HEK293 (cell line): Measurements from ENCODE around the gene CDKL5.

Experiments
- EGR2 ChIP-seq: fragments of 450-650 bp; formaldehyde crosslinking; IDR thresholded peaks from 2 replicates; pipeline ENCODE4 v1.5.1; 2016; ENCODE audit warnings: low read depth, missing biosample characterization, missing genetic modification characterization
- KLF16 ChIP-seq: fragments of 450-650 bp; formaldehyde crosslinking; IDR thresholded peaks from 2 replicates; pipeline ENCODE4 v1.5.1; 2017; ENCODE audit warnings: missing biosample characterization, missing genetic modification characterization
- KLF9 ChIP-seq: fragments of 450-650 bp; formaldehyde crosslinking; IDR thresholded peaks from 2 replicates; pipeline ENCODE4 v1.5.1; 2016; ENCODE audit warnings: missing biosample characterization, missing genetic modification characterization, low read depth
- SP2 ChIP-seq: fragments of 450-650 bp; formaldehyde crosslinking; IDR thresholded peaks from 2 replicates; pipeline ENCODE4 v1.5.1; 2016; ENCODE audit warnings: missing biosample characterization, missing genetic modification characterization
- WT1 ChIP-seq: fragments of 450-650 bp; formaldehyde crosslinking; IDR thresholded peaks from 2 replicates; pipeline ENCODE4 v1.5.1; 2016; ENCODE audit warnings: missing biosample characterization, missing genetic modification characterization
- YY1 ChIP-seq: fragments of 450-650 bp; formaldehyde crosslinking; IDR thresholded peaks from 2 replicates; pipeline ENCODE4 v1.5.1; 2018; ENCODE audit warnings: missing biosample characterization, missing genetic modification characterization
- ZBTB21 ChIP-seq: fragments of 450-650 bp; formaldehyde crosslinking; IDR thresholded peaks from 2 replicates; pipeline ENCODE4 v1.5.1; 2017; ENCODE audit warnings: missing biosample characterization, missing genetic modification characterization
- ZNF132 ChIP-seq: fragments of 450-650 bp; formaldehyde crosslinking; IDR thresholded peaks from 2 replicates; pipeline ENCODE4 v1.5.1; 2017; ENCODE audit warnings: missing biosample characterization, missing genetic modification characterization, borderline replicate concordance
- ZNF138 ChIP-seq: fragments of 450-650 bp; formaldehyde crosslinking; IDR thresholded peaks from 2 replicates; pipeline ENCODE4 v1.5.1; 2016; ENCODE audit warnings: missing biosample characterization, missing genetic modification characterization, borderline replicate concordance
- ZNF211 ChIP-seq: fragments of 450-650 bp; formaldehyde crosslinking; IDR thresholded peaks from 2 replicates; pipeline ENCODE4 v1.5.1; 2016; ENCODE audit warnings: low read depth, missing biosample characterization, missing genetic modification characterization
- ZNF223 ChIP-seq: fragments of 450-650 bp; formaldehyde crosslinking; IDR thresholded peaks from 2 replicates; pipeline ENCODE4 v1.5.1; 2016; ENCODE audit warnings: missing biosample characterization, missing genetic modification characterization
- ZNF560 ChIP-seq: fragments of 450-650 bp; formaldehyde crosslinking; IDR thresholded peaks from 2 replicates; pipeline ENCODE4 v1.5.1; 2017; ENCODE audit warnings: missing biosample characterization, missing genetic modification characterization, borderline replicate concordance
- ZNF571 ChIP-seq: fragments of 450-650 bp; formaldehyde crosslinking; IDR thresholded peaks from 2 replicates; pipeline ENCODE4 v1.5.0; 2017; ENCODE audit warnings: missing biosample characterization, missing genetic modification characterization
- ZNF660 ChIP-seq: fragments of 450-650 bp; IDR thresholded peaks from 2 replicates; pipeline ENCODE4 v1.5.1; 2018; ENCODE audit warnings: missing biosample characterization, mild to moderate bottlenecking, missing genetic modification characterization
- ZNF776 ChIP-seq: fragments of 450-650 bp; formaldehyde crosslinking; IDR thresholded peaks from 2 replicates; pipeline ENCODE4 v1.5.0; 2017; ENCODE audit warnings: missing biosample characterization, missing genetic modification characterization, borderline replicate concordance
- TF ChIP-seq, protein P1 (sequence below): fragments of 450-650 bp; formaldehyde crosslinking; IDR thresholded peaks from 2 replicates; pipeline ENCODE4 v1.5.1; 2017; ENCODE audit warnings: missing biosample characterization, missing genetic modification characterization
- TF ChIP-seq, protein P2 (sequence below): fragments of 450-650 bp; IDR thresholded peaks from 2 replicates; pipeline ENCODE4 v1.5.1; 2018; ENCODE audit warnings: missing biosample characterization, missing genetic modification characterization
- TF ChIP-seq, protein P3 (sequence below): fragments of 450-650 bp; formaldehyde crosslinking; IDR thresholded peaks from 2 replicates; pipeline ENCODE4 v1.5.1; 2016; ENCODE audit warnings: missing biosample characterization, missing genetic modification characterization
- TF ChIP-seq, protein P4 (sequence below): fragments of 450-650 bp; formaldehyde crosslinking; IDR thresholded peaks from 2 replicates; pipeline ENCODE4 v1.5.1; 2016; ENCODE audit warnings: missing biosample characterization, missing genetic modification characterization
- TF ChIP-seq, protein P5 (sequence below): fragments of 450-650 bp; formaldehyde crosslinking; IDR thresholded peaks from 2 replicates; pipeline ENCODE4 v1.5.1; 2016; ENCODE audit warnings: missing biosample characterization, missing genetic modification characterization

The CDKL5 gene

DNA sequence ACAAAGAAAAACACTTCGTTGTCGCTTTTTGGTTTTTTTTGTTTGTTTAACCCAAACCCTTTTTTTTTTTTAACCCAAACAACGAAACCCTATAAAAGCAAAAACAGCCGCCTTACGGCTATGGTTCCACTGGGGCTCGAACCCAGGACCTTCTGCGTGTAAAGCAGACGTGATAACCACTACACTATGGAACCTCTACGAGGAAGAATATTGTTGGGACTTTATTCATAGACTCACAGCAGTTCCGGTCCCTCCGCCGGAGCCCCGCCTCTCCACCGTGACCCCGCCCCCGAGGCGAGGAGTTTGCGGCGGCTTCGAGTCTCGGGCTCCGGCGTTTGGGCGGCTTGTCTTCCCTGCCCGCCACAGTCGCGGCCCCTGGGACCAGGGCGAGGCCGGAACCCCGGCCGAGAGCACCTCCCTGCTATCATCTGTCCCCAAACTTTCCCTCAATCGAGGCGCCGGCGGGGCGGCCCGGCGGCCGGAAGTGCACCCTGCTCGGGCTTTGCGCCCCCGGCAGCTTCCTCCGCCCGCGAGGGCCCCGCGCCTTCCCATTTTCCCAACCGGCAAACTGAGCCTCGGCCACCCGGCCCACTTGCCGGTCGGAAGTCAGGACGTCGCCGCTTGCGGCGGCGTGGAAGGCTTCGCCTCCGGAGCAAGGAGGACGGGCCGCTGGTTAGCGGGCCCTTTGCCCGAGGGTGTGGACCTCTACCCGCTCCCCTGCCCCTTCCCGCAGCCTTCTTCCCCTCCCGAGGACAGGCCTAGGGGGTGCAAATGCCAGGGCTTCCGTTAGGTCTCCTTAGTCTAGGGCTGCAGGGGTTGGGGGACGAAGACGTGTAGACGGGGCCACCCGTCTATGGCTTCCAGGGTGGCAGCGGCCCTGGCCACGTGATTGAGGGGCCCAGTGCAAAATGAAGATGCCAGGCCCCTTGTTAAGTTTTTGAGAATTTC is 249.7 kb downstream of the CDKL5 start (continued):
- peak; percentile 80 for TF ChIP-seq ZNF660 (tag by site-specific recombination)
- TF ChIP-seq YY1 (tag by site-specific recombination), result peak; percentile 65; the same call in 1 of the 2 replicates
- no peak for TF ChIP-seq WT1 (tag by site-specific recombination)
- TF ChIP-seq, protein P1, sequence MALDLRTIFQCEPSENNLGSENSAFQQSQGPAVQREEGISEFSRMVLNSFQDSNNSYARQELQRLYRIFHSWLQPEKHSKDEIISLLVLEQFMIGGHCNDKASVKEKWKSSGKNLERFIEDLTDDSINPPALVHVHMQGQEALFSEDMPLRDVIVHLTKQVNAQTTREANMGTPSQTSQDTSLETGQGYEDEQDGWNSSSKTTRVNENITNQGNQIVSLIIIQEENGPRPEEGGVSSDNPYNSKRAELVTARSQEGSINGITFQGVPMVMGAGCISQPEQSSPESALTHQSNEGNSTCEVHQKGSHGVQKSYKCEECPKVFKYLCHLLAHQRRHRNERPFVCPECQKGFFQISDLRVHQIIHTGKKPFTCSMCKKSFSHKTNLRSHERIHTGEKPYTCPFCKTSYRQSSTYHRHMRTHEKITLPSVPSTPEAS (tag by site-specific recombination), result no peak
- TF ChIP-seq, protein P2, sequence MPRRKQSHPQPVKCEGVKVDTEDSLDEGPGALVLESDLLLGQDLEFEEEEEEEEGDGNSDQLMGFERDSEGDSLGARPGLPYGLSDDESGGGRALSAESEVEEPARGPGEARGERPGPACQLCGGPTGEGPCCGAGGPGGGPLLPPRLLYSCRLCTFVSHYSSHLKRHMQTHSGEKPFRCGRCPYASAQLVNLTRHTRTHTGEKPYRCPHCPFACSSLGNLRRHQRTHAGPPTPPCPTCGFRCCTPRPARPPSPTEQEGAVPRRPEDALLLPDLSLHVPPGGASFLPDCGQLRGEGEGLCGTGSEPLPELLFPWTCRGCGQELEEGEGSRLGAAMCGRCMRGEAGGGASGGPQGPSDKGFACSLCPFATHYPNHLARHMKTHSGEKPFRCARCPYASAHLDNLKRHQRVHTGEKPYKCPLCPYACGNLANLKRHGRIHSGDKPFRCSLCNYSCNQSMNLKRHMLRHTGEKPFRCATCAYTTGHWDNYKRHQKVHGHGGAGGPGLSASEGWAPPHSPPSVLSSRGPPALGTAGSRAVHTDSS (tag by site-specific recombination), result 0 out of 2 replicates have a peak, but pooled peaks have one; percentile 20
- no peak for TF ChIP-seq EGR2 (tag by site-specific recombination)
- TF ChIP-seq, protein P3, sequence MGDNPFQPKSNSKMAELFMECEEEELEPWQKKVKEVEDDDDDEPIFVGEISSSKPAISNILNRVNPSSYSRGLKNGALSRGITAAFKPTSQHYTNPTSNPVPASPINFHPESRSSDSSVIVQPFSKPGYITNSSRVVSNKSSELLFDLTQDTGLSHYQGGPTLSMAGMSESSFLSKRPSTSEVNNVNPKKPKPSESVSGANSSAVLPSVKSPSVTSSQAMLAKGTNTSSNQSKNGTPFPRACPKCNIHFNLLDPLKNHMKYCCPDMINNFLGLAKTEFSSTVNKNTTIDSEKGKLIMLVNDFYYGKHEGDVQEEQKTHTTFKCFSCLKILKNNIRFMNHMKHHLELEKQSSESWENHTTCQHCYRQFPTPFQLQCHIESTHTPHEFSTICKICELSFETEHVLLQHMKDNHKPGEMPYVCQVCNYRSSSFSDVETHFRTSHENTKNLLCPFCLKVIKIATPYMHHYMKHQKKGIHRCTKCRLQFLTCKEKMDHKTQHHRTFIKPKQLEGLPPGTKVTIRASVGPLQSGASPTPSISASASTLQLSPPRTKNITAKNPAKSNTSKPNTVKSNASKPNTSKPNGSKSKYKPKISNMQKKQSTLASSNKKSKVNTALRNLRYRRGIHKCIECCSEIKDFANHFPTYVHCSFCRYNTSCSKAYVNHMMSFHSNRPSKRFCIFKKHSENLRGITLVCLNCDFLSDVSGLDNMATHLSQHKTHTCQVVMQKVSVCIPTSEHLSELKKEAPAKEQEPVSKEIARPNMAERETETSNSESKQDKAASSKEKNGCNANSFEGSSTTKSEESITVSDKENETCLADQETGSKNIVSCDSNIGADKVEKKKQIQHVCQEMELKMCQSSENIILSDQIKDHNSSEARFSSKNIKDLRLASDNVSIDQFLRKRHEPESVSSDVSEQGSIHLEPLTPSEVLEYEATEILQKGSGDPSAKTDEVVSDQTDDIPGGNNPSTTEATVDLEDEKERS (tag by site-specific recombination), result 0 out of 2 replicates have a peak, but pooled peaks have one; percentile 18
- TF ChIP-seq ZBTB21, result peak; percentile 34; the same call in 1 of the 2 replicates
- TF ChIP-seq ZNF132 (tag by site-specific recombination), result no peak
- TF ChIP-seq, protein P4, sequence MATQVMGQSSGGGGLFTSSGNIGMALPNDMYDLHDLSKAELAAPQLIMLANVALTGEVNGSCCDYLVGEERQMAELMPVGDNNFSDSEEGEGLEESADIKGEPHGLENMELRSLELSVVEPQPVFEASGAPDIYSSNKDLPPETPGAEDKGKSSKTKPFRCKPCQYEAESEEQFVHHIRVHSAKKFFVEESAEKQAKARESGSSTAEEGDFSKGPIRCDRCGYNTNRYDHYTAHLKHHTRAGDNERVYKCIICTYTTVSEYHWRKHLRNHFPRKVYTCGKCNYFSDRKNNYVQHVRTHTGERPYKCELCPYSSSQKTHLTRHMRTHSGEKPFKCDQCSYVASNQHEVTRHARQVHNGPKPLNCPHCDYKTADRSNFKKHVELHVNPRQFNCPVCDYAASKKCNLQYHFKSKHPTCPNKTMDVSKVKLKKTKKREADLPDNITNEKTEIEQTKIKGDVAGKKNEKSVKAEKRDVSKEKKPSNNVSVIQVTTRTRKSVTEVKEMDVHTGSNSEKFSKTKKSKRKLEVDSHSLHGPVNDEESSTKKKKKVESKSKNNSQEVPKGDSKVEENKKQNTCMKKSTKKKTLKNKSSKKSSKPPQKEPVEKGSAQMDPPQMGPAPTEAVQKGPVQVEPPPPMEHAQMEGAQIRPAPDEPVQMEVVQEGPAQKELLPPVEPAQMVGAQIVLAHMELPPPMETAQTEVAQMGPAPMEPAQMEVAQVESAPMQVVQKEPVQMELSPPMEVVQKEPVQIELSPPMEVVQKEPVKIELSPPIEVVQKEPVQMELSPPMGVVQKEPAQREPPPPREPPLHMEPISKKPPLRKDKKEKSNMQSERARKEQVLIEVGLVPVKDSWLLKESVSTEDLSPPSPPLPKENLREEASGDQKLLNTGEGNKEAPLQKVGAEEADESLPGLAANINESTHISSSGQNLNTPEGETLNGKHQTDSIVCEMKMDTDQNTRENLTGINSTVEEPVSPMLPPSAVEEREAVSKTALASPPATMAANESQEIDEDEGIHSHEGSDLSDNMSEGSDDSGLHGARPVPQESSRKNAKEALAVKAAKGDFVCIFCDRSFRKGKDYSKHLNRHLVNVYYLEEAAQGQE (tag by site-specific recombination), result no peak
- TF ChIP-seq ZNF211 (tag by site-specific recombination), result no peak
- peak; percentile 81 for TF ChIP-seq KLF9 (tag by site-specific recombination)
- no peak for TF ChIP-seq ZNF776 (tag by site-specific recombination)
- no peak for TF ChIP-seq ZNF560 (tag by site-specific recombination)
- no peak for TF ChIP-seq ZNF223 (tag by site-specific recombination)
- peak; percentile 45 for TF ChIP-seq SP2 (tag by site-specific recombination)
- TF ChIP-seq ZNF138 (tag by site-specific recombination), result no peak
- peak; percentile 83 for TF ChIP-seq KLF16 (tag by site-specific recombination)
- TF ChIP-seq ZNF571 (tag by site-specific recombination), result no peak
- TF ChIP-seq, protein P5, sequence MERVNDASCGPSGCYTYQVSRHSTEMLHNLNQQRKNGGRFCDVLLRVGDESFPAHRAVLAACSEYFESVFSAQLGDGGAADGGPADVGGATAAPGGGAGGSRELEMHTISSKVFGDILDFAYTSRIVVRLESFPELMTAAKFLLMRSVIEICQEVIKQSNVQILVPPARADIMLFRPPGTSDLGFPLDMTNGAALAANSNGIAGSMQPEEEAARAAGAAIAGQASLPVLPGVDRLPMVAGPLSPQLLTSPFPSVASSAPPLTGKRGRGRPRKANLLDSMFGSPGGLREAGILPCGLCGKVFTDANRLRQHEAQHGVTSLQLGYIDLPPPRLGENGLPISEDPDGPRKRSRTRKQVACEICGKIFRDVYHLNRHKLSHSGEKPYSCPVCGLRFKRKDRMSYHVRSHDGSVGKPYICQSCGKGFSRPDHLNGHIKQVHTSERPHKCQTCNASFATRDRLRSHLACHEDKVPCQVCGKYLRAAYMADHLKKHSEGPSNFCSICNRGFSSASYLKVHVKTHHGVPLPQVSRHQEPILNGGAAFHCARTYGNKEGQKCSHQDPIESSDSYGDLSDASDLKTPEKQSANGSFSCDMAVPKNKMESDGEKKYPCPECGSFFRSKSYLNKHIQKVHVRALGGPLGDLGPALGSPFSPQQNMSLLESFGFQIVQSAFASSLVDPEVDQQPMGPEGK (tag by site-specific recombination), result peak; percentile 67
